Activated T-helper 1 cell treated with anti-CD3 and anti-CD28 coated beads, Interleukin-12 subunit alpha, Interleukin-12 subunit beta, Interleukin-2, Interleukin-4 antibody, amounts not matched to agents 30 ng/mL and 10 ng/mL and 1 ng/mL, durations not matched to agents 14 hours and 24 hours and 36 hours (primary cell): ENCODE results near the gene CYP27A1. TPM values are rescaled to one million over a fixed set of nuclear protein-coding genes. Genes with fewer than 3 reads are reported as not detected.

Experiments used
- DNase-seq: peaks from one replicate; pipeline ENCODE4 v3.0.0; 2021; ENCODE audit warnings: low spot score
- H3K27ac Mint-ChIP-seq: one replicate; pipeline ENCODE4 v1.8.0; 2021; ENCODE audit warnings: mild to moderate bottlenecking, mixed read lengths
- H3K27me3 Mint-ChIP-seq: one replicate; pipeline ENCODE4 v1.8.0; 2022; ENCODE audit warnings: mild to moderate bottlenecking, moderate library complexity, mixed read lengths; ENCODE audit not compliant: insufficient read depth
- H3K36me3 Mint-ChIP-seq: one replicate; pipeline ENCODE4 v1.8.0; 2021; ENCODE audit warnings: low read depth, mixed read lengths
- H3K4me1 Mint-ChIP-seq: one replicate; pipeline ENCODE4 v1.8.0; 2021; ENCODE audit warnings: low read depth, mixed read lengths
- H3K4me3 Mint-ChIP-seq: one replicate; pipeline ENCODE4 v1.8.0; 2021; ENCODE audit warnings: mild to moderate bottlenecking, moderate library complexity, mixed read lengths
- H3K9me3 Mint-ChIP-seq: one replicate; pipeline ENCODE4 v1.8.0; 2021; ENCODE audit warnings: mixed read lengths
- intact Hi-C: fragments of 100-400 bp; cut with micrococcal nuclease; formaldehyde crosslinking; loops from one replicate; pipeline ENCODE4 v1.15.1; 2024
- total RNA-seq: library from RNA; stranded (reverse); gene quantifications from 2 replicates; pipeline ENCODE4 v1.2.3, GENCODE V29; 2022

The CYP27A1 gene
- total RNA-seq, 1 donor from 2014 or later, result 0.39 TPM

DNA sequence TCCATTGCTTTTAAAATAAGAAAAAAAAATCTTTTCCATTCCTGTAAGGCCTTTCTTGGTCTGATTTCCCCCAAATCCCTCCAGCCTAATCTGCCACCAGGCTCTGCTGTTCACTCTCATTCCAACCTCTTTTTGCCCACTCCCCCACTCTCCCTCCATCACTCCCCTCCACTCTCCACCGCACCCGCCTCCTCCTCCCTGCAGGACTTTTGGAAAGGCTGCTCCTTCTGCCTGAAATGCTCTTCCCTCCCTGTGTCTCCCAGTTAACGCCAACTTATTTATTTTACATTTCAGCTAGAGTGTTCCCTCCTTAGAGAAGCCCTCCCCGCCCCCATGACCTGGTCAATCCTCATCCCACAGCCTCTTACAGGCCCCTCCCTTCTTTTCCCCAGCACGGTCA, 72.9 kb downstream of the CYP27A1 start:
- intact Hi-C loops, result loop anchor here (10.0 kb wide), 1 partner anchor 300 kb away; no protein-coding TSS in a partner anchor
- Mint-ChIP-seq H3K27ac (no peak overlapping the region), H3K36me3 (no peaks in the 10 kb centered on the region), H3K27me3 (peaks cover 74% of the 10 kb centered on the region), H3K4me3 (no peak overlapping the region), H3K9me3 (no peaks in the 10 kb centered on the region), H3K4me1 (no peaks in the 10 kb centered on the region)
- DNase-seq, result no peak

DNA sequence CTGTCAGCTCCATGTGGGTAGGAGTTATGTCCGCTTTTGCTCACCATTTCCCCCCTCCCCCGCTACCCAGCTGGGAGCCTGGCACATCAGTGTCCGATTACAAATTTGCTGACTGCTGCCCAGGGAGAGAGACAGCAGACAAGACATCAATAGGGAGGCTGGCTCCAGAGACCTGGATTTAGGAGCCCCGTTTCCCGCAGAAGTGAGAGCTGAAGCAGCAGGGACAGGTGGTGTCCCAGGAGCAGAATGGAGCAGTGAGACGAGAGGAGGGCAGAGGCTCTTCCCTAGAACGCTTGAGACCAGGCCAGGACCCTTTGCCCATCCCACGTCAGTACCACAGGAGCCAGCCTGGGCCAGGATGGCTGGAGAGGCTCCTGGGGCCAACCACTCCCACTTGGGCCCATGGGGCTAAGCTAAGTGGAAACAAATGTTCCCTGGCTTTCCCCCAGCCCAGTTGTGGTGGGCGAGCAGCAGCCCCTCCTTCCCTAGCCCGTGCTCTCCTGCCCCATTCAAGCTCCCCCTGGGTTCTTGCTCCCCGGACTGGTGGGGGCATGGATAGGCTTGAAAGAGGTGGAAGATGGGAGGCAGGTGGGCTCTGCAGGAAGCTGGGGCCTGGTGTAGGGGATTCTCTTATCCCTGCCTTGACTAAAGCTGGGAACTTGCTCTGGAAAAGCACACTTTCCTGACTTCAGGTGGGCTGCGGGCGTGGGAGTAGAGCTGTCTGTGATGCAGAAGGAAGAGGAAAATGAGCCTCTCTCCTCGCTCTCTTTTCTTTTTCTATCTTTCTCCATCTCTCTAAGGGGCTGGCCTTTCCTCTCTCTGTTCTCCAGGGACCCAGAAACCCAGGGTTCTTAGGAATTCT, 73.6 kb downstream of the CYP27A1 start:
- H3K27me3 Mint-ChIP-seq, result peaks cover 78% of the 10 kb centered on the region
- intact Hi-C loops, result loop anchor here (10.0 kb wide), 1 partner anchor 299 kb away; no protein-coding TSS in a partner anchor
- no peaks in the 10 kb centered on the region for H3K36me3 Mint-ChIP-seq
- no peak overlapping the region for H3K4me3 Mint-ChIP-seq
- no peak for DNase-seq
- no peaks in the 10 kb centered on the region for H3K4me1 Mint-ChIP-seq
- no peak overlapping the region for H3K27ac Mint-ChIP-seq
- H3K9me3 Mint-ChIP-seq, result no peaks in the 10 kb centered on the region

DNA sequence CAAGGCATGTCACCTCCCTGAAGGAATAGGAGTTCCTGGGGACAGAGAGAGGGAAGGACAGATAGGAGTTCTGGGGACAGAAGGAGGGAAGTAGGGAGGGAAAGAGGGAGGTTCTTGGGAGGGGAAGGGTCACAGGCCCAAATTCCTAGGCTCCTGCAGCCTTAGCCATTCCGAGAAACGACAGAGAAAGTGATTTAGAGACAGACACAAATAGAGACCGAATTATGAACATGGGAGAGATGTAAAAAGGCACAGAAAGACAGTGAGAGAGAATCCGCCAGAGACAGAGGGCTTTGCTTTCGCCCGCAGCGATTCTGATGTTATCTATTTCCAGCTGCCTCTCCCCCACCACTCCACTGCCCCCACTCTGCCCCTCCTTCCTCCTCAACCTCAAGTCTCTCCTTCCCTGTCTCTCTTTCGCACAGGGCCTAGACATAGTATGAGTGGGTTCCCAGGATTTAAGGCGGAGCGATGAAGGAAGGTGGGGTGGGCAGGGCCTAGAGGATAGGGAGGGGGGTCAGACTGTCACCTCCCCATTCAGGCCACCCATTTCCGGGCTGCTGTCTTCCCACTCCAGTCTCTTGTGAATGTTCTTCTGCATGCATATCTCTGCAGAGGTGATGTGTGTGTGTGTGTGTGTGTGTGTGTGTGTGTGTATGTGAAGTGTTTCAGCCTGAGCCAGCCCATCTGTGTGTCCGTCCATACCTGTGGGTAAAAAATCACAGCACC, 74.4 kb downstream of the CYP27A1 start:
- no peak overlapping the region for H3K27ac Mint-ChIP-seq
- H3K36me3 Mint-ChIP-seq, result no peaks in the 10 kb centered on the region
- H3K27me3 Mint-ChIP-seq, result peaks cover 76% of the 10 kb centered on the region
- no peaks in the 10 kb centered on the region for H3K9me3 Mint-ChIP-seq
- H3K4me3 Mint-ChIP-seq, result no peak overlapping the region
- DNase-seq, result no peak
- intact Hi-C loops, result loop anchor here (10.0 kb wide), 1 partner anchor 298 kb away; no protein-coding TSS in a partner anchor
- no peaks in the 10 kb centered on the region for H3K4me1 Mint-ChIP-seq

DNA sequence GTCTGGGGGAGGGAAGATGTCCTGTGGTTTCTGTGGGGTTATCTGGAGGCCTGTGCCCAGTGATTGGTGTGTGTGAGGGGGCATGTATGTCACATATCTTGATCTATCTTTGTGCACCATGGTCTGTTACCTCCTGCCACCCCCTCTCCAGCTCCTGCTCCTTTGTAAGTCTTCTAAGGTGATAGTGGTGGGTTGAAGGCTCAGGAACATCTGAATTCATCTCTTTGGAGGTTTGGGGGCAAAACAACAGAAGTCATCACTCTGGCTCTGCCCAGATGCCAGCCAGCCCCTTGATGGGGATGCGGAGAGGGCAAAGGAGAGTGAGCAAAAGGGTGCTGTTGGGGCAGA, 74.9 kb downstream of the CYP27A1 start:
- Mint-ChIP-seq H3K36me3 (no peaks in the 10 kb centered on the region), H3K4me1 (no peaks in the 10 kb centered on the region), H3K27me3 (peaks cover 81% of the 10 kb centered on the region), H3K4me3 (no peak overlapping the region), H3K9me3 (no peaks in the 10 kb centered on the region), H3K27ac (no peak overlapping the region)
- DNase-seq, result no peak
- intact Hi-C loops, result loop anchor here (10.0 kb wide), 1 partner anchor 298 kb away; no protein-coding TSS in a partner anchor

DNA sequence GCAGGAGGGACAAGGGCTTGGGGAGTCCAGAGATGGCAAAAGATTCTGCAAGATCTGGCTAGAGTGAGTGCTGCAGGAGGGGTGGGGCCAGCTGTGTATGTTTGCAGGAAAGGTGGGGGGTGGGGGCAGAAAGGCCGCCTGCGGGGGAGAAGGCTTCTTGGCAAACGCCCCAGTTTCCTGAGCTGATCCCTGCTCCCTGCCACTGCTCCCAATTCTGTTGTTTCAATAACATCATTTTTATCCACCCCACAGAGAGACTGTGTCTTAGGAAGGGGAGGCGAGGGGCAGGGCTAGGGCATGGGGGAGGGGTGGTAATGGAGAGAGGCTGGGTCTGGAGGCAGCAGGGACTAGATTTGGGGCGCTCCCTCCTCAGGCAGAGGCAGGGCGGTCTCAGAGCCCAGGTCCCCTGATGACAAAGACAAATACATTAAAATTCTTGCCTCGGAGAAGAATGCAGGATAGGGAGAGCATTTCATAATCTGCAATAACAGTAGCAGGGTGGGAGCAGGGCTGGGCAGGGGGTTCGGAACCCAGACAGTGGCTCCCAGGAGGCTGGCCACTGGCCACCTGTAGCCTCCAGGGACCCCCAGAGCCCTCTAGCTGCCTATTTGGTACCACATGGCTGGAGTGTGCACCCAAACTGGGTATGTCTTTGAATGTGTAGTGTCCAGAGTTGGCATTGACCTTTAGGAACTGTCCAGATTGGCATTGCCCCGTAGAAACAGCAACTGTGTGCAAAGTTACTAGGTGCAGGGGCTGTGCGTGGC, 75.6 kb downstream of the CYP27A1 start:
- no peak for DNase-seq
- Mint-ChIP-seq H3K36me3 (no peaks in the 10 kb centered on the region), H3K4me3 (no peak overlapping the region), H3K27me3 (peaks cover 86% of the 10 kb centered on the region), H3K27ac (no peak overlapping the region), H3K9me3 (no peaks in the 10 kb centered on the region), H3K4me1 (no peaks in the 10 kb centered on the region)
- intact Hi-C loops, result loop anchor here (10.0 kb wide), 1 partner anchor 297 kb away; no protein-coding TSS in a partner anchor

DNA sequence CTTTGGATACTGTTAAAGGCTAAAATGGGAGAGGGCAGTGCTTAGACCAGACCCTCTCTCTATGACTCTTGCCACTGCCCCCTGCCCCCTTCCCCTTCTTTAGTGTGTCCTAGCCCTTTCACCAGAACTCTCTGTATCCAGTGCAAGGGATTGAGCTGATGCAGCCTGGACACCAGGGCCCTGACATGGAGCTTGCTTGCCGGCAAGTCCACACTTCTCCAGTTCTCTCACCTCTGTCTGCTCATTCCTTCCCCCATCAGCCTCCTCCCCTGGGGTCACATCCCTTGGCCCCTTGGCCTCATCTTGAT, 76.1 kb downstream of the CYP27A1 start:
- intact Hi-C loops, result loop anchor here (10.0 kb wide), 1 partner anchor 297 kb away; no protein-coding TSS in a partner anchor
- Mint-ChIP-seq H3K27ac (no peak overlapping the region), H3K36me3 (no peaks in the 10 kb centered on the region), H3K9me3 (no peaks in the 10 kb centered on the region), H3K27me3 (peaks cover 86% of the 10 kb centered on the region), H3K4me1 (no peaks in the 10 kb centered on the region), H3K4me3 (no peak overlapping the region)
- no peak for DNase-seq

DNA sequence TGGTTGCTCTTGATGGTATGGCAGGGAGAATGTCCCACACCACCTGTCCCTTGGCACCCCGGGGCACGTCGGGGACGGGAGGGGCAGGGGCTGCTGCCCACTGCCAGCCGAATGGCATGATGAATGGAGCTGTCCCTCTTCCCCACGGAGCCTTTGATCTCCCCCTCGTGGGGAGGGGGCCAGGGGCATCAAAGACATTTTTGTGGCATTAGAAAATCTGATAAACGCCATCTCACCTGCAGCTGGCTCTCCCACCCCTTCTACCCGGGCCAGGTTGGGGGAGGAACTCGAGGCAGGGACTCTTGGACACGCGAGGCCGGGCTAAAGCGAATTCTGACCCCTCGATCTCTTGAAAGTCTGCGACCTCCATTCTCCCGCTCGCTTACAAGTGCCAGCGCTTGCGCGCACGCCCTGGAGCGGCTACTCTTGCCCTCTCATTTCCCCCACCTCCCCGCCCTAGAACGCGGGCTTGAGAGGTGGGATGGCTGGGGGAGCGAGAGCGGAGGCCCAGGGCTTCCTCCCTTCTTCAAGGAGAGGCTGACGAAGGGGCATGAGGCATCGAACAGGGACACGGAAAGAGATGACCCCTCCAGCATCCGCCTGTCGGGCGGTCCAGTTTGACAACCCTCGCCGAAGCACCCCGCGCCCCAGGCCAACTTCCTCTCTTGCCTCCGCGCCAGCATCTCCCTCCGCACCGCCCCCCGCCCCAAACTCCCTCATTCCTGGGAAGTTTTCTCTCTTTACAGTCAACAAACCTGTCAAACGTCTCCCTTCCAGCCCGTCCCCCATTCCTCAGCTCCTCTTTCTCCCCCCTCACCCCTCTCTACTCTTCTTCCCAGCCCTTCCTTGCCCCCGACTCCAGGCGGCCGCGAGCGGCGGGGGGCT, 77.0 kb downstream of the CYP27A1 start:
- H3K27me3 Mint-ChIP-seq, result peaks cover 85% of the 10 kb centered on the region
- intact Hi-C loops, result loop anchor here (10.0 kb wide), 1 partner anchor 296 kb away; no protein-coding TSS in a partner anchor
- H3K36me3 Mint-ChIP-seq, result no peaks in the 10 kb centered on the region
- DNase-seq, result no peak
- H3K9me3 Mint-ChIP-seq, result no peaks in the 10 kb centered on the region
- H3K4me1 Mint-ChIP-seq, result no peaks in the 10 kb centered on the region
- H3K4me3 Mint-ChIP-seq, result no peak overlapping the region
- no peak overlapping the region for H3K27ac Mint-ChIP-seq

DNA sequence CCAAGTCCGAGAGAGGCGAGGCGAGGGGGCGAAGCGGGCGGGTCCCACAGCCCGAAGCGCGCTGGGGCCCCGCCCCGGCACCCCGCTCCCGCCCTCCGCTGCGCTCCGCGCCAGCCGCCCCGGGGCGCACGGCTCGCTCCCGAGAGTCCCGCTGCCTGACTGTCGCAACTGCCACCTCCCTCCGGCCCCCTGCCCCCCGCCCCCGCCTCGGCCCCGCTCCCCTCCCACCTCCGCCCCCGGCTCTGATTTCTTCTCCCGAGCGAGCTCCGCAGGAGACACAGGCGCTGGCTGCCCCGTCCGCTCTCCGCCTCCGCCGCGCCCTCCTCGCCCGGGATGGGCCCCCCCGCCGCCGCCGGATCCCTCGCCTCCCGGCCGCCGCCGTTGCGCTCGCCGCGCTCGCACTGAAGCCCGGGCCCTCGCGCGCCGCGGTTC, 77.6 kb downstream of the CYP27A1 start, which contains the start of gene WNT6:
WNT6 (plus strand) TSS at position 250 of the 432 bp plus-strand sequence. CDS start 233 bp downstream, outside the sequence.
- Mint-ChIP-seq H3K4me3 (no peak within 1 kb of the TSS), H3K36me3 (no peaks in the 10 kb centered on the region), H3K27me3 (peaks cover 79% of the 10 kb centered on the region), H3K27ac (no peak within 1 kb of the TSS), H3K9me3 (no peaks in the 10 kb centered on the region), H3K4me1 (no peaks in the 10 kb centered on the region)
- no peak for DNase-seq
- intact Hi-C loops, result loop anchor here (10.0 kb wide), 1 partner anchor 295 kb away; no protein-coding TSS in a partner anchor

DNA sequence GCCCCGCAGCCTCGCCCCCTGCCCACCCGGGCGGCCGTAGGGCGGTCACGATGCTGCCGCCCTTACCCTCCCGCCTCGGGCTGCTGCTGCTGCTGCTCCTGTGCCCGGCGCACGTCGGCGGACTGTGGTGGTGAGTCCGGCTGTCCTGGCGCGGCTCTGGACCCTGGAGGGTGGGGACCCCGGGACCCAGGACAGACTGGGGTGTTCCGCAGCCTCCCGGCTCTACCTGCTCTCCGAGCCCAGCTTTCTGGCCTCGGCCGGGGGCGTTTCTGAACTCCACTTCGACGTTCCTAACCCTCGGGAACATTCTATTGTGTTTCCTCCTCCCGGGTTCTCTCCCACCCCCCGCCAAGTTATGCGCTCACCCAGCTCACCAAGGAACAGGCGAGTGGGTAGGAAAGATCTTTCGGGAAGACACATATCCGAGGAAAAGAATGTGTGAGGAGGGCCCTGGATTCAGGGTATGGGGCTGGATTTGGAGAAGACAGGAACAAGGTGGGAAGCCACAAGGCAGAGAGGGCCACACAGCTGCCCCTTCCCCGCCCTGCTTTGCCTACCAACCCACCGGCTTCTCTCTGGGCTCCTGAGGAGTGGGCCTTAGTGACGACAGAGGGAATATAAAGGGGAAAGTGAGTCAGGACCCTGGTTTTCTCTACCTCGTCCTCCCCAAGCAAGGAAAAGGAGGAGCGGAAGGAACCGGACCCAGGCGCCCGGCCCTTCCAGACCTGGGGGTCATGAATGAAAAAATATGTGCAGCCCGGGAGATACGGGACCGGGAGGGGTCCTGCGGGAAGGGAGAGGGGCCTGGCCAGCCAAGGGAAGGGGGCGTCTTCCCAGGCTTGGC, 78.3 kb downstream of the CYP27A1 start:
- DNase-seq, result no peak
- H3K27ac Mint-ChIP-seq, result no peak overlapping the region

DNA sequence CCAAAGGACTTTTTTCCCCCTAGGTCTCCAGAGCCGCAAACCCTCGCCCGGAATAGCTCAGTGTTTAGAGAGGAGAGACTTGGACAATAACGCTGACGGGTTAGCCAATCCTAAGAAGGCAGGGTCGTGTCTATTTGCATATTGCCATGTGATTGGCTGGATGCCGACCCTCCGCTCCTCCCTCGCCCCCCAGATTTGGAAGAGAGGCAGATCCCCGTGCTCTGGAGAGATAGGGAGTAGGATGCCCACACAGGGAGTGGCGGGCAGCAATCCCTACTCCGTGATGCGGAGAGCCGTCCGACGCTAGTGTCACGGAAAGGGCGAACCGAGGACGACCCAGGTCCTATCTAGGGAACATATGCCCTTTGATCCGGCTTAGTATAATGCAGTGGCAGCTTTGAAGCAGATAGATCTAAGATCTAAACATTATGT, 79.0 kb downstream of the CYP27A1 start:
- Mint-ChIP-seq H3K27me3 (peaks cover 70% of the 10 kb centered on the region), H3K4me3 (no peak overlapping the region), H3K36me3 (no peaks in the 10 kb centered on the region), H3K4me1 (no peaks in the 10 kb centered on the region), H3K27ac (no peak overlapping the region), H3K9me3 (no peaks in the 10 kb centered on the region)
- no peak for DNase-seq
- intact Hi-C loops, result no loop called here

More for the DNA sequence above, 78.3 kb downstream of the CYP27A1 start:
- no peak overlapping the region for H3K4me3 Mint-ChIP-seq
- no peaks in the 10 kb centered on the region for H3K4me1 Mint-ChIP-seq
- peaks cover 73% of the 10 kb centered on the region for H3K27me3 Mint-ChIP-seq
- intact Hi-C loops, result loop anchor here (10.0 kb wide), 1 partner anchor 295 kb away; no protein-coding TSS in a partner anchor
- no peaks in the 10 kb centered on the region for H3K36me3 Mint-ChIP-seq
- no peaks in the 10 kb centered on the region for H3K9me3 Mint-ChIP-seq

DNA sequence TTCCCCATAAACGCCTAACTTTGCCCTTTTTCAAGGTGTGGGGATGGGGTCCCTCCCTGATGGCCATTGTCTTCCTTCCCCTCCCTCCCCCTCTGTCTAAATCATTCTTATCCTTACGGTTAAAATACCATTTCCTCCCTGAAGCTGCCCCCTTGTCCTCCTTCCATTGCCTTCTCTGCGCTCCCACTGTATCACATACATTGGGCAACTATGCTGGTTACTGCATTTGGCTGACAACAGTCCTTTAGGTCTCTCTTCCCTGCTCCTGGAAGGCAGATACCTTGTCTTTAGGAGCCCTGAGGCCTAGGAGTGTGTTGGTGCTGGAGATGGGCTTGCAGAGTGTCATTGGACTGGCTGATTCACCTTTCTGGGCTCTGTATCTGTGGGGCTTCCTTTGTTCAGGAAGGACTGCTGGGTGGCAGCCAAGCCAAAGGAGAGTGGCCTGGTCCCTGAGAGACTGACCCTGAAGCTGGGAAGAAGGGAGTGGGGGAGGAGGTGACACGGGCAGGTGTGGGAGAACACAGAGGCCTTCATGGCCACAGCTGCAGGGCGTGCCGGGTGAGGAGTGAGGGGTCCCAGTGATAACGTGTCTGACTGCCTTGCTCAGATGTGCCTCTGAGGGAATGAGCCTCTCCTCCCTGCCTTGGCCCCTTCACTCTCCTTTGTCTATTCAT, 79.8 kb downstream of the CYP27A1 start:
- intact Hi-C loops, result loop anchor here (2.0 kb wide), 1 partner anchor 201 kb away; no protein-coding TSS in a partner anchor
- Mint-ChIP-seq H3K4me3 (no peak overlapping the region), H3K9me3 (no peaks in the 10 kb centered on the region), H3K4me1 (no peaks in the 10 kb centered on the region), H3K36me3 (no peaks in the 10 kb centered on the region), H3K27ac (no peak overlapping the region), H3K27me3 (peaks cover 67% of the 10 kb centered on the region)
- DNase-seq, result no peak
